Fibroblast of skin of right biceps (primary cell): Measurements from ENCODE around the gene ATP10D.
"Not testable (repeated sequence)": the region's sequence is repeated elsewhere in the genome, so short reads cannot be mapped to it uniquely, and the experiment has no call there.

Source experiments
- DNase-seq: peaks from one replicate; pipeline ENCODE4 v3.0.0-alpha.2; 2013

The ATP10D gene

GRCh38 chr4:47538111-47538824 is 53.2 kb downstream of the ATP10D start:
- peak; percentile 50 for DNase-seq

GRCh38 chr4:47538825-47539154 is 53.7 kb downstream of the ATP10D start:
- no peak for DNase-seq

- DNase-seq, result not testable (repeated sequence)
Measured at GRCh38 chr4:47542640-47543039, 57.6 kb downstream of the ATP10D start.

GRCh38 chr4:47543331-47543730 is 58.3 kb downstream of the ATP10D start:
- no peak for DNase-seq

- DNase-seq, result not testable (repeated sequence)
Measured at GRCh38 chr4:47550357-47550756, 65.3 kb downstream of the ATP10D start.

GRCh38 chr4:47550899-47551548 is 65.9 kb downstream of the ATP10D start:
- DNase-seq, result no peak

- DNase-seq, result peak; percentile 74
Measured at GRCh38 chr4:47551682-47552081, 66.6 kb downstream of the ATP10D start.

GRCh38 chr4:47553329-47554125 is 68.5 kb downstream of the ATP10D start:
- DNase-seq, result no peak

GRCh38 chr4:47555920-47556319 is 70.8 kb downstream of the ATP10D start:
- DNase-seq, result not testable (repeated sequence)

GRCh38 chr4:47557255-47557654 is 72.2 kb downstream of the ATP10D start:
- DNase-seq, result no peak

GRCh38 chr4:47560682-47561081 is 75.6 kb downstream of the ATP10D start:
- DNase-seq, result no peak

GRCh38 chr4:47561331-47561730 is 76.3 kb downstream of the ATP10D start:
- DNase-seq, result no peak

- DNase-seq, result peak; percentile 51
Measured at GRCh38 chr4:47562297-47562696, 77.2 kb downstream of the ATP10D start.

- DNase-seq, result no peak
Measured at GRCh38 chr4:47566566-47566965, 81.5 kb downstream of the ATP10D start.

- no peak for DNase-seq
Measured at GRCh38 chr4:47566969-47567368, 81.9 kb downstream of the ATP10D start.

- no peak for DNase-seq
Measured at GRCh38 chr4:47567511-47567910, 82.4 kb downstream of the ATP10D start.

GRCh38 chr4:47570816-47571215 is 85.7 kb downstream of the ATP10D start:
- no peak for DNase-seq

GRCh38 chr4:47572981-47573380 is 87.9 kb downstream of the ATP10D start:
- DNase-seq, result no peak

- DNase-seq, result no peak
Measured at GRCh38 chr4:47577779-47578553, 92.9 kb downstream of the ATP10D start.

GRCh38 chr4:47579235-47579634 is 94.2 kb downstream of the ATP10D start:
- DNase-seq, result no peak

- DNase-seq, result no peak
Measured at GRCh38 chr4:47590325-47590724, 105.2 kb downstream of the ATP10D start.

GRCh38 chr4:47597696-47598095 is 112.6 kb downstream of the ATP10D start:
- DNase-seq, result no peak

- peak; percentile 34 for DNase-seq
Measured at GRCh38 chr4:47598320-47598719, 113.2 kb downstream of the ATP10D start.
